ENCODE measurements around the gene MUC13. TPM values are rescaled to one million over a fixed set of nuclear protein-coding genes. Genes with fewer than 3 reads are reported as not detected.

The MUC13 gene
- total RNA-seq, 1 experiment from 2014 or later: 0.22 TPM

DNA sequence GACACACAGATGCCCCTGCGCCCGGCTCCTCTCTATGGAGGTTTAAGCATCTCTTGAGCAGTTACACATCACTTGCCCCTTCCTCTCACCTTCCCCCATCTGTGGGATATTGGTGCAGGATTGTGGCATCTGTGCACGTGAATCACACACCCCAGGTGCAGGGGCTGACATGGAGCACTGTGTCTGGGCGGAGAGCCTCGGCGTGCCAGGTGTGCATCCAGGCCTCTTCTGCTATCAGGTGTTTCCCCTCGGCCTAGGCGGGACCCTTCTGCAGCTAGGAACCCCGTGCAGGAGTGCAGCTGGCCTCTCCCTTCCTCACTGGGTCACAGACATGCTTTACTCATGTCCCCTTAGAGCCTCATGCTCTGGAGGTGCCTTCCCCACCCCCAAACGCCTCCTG is 33.4 kb upstream of the MUC13 start:
- H3K36me3 Mint-ChIP-seq: no peaks in the 10 kb centered on the region; the same call in 1 of the 2 replicates
- ATAC-seq: no peak
- H3K4me1 Mint-ChIP-seq: peaks cover 6% of the 10 kb centered on the region; the same call in 1 of the 2 replicates
- H3K9me3 Mint-ChIP-seq: no peaks in the 10 kb centered on the region
- POLR2A ChIA-PET: no interaction called here
- DNase-seq (ENCODE audit: low spot score): no peak
- TF ChIP-seq ZNF671 (CRISPR knock-in tag; IDR thresholded peaks at IDR 0.05) (no peak), ATF1 (CRISPR knock-in tag; IDR thresholded peaks at IDR 0.05) (no peak), FOXK1 (CRISPR knock-in tag; IDR thresholded peaks at IDR 0.05) (no peak)
- TF ChIP-seq, protein P1, sequence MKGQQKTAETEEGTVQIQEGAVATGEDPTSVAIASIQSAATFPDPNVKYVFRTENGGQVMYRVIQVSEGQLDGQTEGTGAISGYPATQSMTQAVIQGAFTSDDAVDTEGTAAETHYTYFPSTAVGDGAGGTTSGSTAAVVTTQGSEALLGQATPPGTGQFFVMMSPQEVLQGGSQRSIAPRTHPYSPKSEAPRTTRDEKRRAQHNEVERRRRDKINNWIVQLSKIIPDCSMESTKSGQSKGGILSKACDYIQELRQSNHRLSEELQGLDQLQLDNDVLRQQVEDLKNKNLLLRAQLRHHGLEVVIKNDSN (CRISPR knock-in tag; IDR thresholded peaks at IDR 0.05): no peak
- TF ChIP-seq, protein P2, sequence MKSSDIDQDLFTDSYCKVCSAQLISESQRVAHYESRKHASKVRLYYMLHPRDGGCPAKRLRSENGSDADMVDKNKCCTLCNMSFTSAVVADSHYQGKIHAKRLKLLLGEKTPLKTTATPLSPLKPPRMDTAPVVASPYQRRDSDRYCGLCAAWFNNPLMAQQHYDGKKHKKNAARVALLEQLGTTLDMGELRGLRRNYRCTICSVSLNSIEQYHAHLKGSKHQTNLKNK (CRISPR knock-in tag; IDR thresholded peaks at IDR 0.05): no peak
- TF ChIP-seq, protein P3, sequence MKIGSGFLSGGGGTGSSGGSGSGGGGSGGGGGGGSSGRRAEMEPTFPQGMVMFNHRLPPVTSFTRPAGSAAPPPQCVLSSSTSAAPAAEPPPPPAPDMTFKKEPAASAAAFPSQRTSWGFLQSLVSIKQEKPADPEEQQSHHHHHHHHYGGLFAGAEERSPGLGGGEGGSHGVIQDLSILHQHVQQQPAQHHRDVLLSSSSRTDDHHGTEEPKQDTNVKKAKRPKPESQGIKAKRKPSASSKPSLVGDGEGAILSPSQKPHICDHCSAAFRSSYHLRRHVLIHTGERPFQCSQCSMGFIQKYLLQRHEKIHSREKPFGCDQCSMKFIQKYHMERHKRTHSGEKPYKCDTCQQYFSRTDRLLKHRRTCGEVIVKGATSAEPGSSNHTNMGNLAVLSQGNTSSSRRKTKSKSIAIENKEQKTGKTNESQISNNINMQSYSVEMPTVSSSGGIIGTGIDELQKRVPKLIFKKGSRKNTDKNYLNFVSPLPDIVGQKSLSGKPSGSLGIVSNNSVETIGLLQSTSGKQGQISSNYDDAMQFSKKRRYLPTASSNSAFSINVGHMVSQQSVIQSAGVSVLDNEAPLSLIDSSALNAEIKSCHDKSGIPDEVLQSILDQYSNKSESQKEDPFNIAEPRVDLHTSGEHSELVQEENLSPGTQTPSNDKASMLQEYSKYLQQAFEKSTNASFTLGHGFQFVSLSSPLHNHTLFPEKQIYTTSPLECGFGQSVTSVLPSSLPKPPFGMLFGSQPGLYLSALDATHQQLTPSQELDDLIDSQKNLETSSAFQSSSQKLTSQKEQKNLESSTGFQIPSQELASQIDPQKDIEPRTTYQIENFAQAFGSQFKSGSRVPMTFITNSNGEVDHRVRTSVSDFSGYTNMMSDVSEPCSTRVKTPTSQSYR (CRISPR knock-in tag; IDR thresholded peaks at IDR 0.05): no peak
- no peak overlapping the region for H3K4me3 Mint-ChIP-seq
- CTCF ChIA-PET: no interaction called here
- H3K27me3 Mint-ChIP-seq (ENCODE audit: low read depth): no peaks in the 10 kb centered on the region
- no peak overlapping the region for H3K27ac Mint-ChIP-seq

DNA sequence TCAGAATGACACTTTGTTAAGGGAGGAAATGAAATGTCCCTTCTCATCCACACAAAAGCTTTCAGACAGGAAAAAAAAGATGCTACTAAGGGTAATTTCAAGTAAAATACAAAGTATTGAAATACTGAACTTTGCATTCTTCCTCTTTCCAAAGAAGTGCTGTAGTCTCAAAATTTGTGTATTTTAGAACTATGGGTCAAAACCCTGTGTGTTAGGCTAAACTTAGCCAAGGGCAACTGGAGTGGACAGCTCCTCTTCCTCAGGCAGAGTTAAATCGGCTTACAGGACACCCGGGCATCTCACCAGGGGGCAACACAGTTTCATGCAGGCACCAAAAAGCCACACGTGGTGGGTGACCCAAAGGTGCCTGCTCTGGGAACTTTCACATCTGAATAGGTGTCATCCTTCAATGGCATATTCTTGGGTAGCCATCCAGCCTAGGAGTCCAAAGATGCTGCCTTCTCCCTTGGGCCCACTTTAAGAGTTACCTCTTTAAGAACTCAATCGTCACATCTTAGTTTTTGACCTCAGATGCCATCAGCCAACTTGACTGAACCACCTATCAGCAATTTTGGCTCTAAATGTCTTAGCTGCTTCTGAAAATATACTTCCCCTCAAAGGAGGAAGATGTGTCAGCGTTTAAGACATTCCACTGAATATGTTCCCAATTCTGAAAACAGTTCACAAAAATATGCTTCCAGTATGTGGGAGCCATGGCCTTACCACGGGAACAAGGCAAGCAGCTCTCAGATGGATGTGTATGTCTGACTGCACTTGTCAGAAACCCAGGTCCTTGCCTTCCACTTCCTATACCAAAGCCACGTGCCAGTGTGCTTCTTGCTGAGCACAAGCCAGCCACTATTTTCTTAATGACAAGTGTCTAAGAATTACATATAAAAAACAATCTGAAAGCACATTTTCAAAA is 32.2 kb upstream of the MUC13 start:
- ChIA-PET CTCF (interaction anchor here (1.1 kb wide), 1 partner anchor 193 kb away, joined by 3 read pairs; no protein-coding TSS in a partner anchor), POLR2A (no interaction called here)
- Mint-ChIP-seq H3K4me3 (no peak overlapping the region), H3K27me3 (ENCODE audit: low read depth) (no peaks in the 10 kb centered on the region), H3K4me1 (peaks cover 6% of the 10 kb centered on the region; the same call in 1 of the 2 replicates), H3K27ac (no peak overlapping the region), H3K9me3 (no peaks in the 10 kb centered on the region), H3K36me3 (no peaks in the 10 kb centered on the region; the same call in 1 of the 2 replicates)
- ATAC-seq: no peak
- no peak for DNase-seq (ENCODE audit: low spot score)
- TF ChIP-seq, protein P4, sequence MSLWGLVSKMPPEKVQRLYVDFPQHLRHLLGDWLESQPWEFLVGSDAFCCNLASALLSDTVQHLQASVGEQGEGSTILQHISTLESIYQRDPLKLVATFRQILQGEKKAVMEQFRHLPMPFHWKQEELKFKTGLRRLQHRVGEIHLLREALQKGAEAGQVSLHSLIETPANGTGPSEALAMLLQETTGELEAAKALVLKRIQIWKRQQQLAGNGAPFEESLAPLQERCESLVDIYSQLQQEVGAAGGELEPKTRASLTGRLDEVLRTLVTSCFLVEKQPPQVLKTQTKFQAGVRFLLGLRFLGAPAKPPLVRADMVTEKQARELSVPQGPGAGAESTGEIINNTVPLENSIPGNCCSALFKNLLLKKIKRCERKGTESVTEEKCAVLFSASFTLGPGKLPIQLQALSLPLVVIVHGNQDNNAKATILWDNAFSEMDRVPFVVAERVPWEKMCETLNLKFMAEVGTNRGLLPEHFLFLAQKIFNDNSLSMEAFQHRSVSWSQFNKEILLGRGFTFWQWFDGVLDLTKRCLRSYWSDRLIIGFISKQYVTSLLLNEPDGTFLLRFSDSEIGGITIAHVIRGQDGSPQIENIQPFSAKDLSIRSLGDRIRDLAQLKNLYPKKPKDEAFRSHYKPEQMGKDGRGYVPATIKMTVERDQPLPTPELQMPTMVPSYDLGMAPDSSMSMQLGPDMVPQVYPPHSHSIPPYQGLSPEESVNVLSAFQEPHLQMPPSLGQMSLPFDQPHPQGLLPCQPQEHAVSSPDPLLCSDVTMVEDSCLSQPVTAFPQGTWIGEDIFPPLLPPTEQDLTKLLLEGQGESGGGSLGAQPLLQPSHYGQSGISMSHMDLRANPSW (CRISPR knock-in tag; conservative IDR thresholded peaks at IDR 0.05; ENCODE audit: low read depth): no peak
- TF ChIP-seq TEAD4 (CRISPR knock-in tag; IDR thresholded peaks at IDR 0.05) (no peak), TP53 (CRISPR knock-in tag; IDR thresholded peaks at IDR 0.05) (no peak), MXD4 (CRISPR knock-in tag; IDR thresholded peaks at IDR 0.05; ENCODE audit: borderline replicate concordance) (no peak), GTF2I (CRISPR knock-in tag; conservative IDR thresholded peaks at IDR 0.05) (no peak)
- TF ChIP-seq, protein P5, sequence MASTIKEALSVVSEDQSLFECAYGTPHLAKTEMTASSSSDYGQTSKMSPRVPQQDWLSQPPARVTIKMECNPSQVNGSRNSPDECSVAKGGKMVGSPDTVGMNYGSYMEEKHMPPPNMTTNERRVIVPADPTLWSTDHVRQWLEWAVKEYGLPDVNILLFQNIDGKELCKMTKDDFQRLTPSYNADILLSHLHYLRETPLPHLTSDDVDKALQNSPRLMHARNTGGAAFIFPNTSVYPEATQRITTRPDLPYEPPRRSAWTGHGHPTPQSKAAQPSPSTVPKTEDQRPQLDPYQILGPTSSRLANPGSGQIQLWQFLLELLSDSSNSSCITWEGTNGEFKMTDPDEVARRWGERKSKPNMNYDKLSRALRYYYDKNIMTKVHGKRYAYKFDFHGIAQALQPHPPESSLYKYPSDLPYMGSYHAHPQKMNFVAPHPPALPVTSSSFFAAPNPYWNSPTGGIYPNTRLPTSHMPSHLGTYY (CRISPR knock-in tag; IDR thresholded peaks at IDR 0.05): no peak
- TF ChIP-seq, protein P3 (CRISPR knock-in tag; IDR thresholded peaks at IDR 0.05): no peak
- TF ChIP-seq, protein P6, sequence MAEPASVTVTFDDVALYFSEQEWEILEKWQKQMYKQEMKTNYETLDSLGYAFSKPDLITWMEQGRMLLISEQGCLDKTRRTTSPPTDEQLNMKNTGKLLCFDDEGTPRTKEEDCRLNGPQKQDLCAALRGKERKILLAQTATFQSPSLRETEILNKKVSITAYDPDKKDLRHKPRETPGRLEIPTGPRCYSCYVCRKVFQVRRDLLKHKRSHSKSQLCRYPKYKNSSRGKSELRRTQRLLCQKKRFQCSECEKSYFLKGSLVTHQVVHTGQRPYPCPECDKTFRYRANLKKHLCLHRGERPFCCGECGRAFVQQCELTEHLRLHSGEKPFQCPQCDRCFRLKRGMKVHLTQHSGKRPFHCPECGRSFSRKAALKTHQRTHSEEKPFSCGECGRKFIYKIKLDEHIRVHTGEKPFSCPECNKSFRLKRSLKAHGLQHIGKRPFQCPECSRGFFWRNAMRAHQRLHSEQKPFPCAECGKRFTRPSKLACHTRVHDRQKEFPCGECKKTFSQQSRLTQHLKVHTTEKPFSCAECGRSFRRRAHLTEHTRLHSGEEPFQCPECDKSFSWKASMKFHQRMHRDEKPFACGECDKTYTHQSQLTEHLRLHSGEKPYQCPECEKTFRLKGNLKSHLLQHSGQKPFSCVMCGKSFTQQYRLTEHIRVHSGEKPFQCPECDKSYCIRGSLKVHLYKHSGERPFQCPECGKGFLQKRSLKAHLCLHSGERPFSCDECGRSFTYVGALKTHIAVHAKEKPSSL (CRISPR knock-in tag; conservative IDR thresholded peaks at IDR 0.05): no peak
- TF ChIP-seq, protein P7, sequence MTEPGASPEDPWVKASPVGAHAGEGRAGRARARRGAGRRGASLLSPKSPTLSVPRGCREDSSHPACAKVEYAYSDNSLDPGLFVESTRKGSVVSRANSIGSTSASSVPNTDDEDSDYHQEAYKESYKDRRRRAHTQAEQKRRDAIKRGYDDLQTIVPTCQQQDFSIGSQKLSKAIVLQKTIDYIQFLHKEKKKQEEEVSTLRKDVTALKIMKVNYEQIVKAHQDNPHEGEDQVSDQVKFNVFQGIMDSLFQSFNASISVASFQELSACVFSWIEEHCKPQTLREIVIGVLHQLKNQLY (CRISPR knock-in tag; IDR thresholded peaks at IDR 0.05): no peak
- TF ChIP-seq, protein P8, sequence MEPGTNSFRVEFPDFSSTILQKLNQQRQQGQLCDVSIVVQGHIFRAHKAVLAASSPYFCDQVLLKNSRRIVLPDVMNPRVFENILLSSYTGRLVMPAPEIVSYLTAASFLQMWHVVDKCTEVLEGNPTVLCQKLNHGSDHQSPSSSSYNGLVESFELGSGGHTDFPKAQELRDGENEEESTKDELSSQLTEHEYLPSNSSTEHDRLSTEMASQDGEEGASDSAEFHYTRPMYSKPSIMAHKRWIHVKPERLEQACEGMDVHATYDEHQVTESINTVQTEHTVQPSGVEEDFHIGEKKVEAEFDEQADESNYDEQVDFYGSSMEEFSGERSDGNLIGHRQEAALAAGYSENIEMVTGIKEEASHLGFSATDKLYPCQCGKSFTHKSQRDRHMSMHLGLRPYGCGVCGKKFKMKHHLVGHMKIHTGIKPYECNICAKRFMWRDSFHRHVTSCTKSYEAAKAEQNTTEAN (CRISPR knock-in tag; IDR thresholded peaks at IDR 0.05): no peak

Measured in WTC11 (cell line).